Right atrium auricular region (tissue), 2 donors: ENCODE results near the gene ACAA2. TPM values are rescaled to one million over a fixed set of nuclear protein-coding genes. Genes with fewer than 3 reads are reported as not detected.

Source experiments
- DNase-seq: peaks from one replicate; pipeline ENCODE4 v3.0.0-alpha.2; 2019; ENCODE audit warnings: low spot score
- H3K27ac ChIP-seq, 2 donors: fragments of 200-600 bp; sonication (generic); 1 replicate in 1 of 2; 2 replicates in 1 of 2; pipeline ENCODE4 v1.5.1; 2016 to 2019
- H3K27me3 ChIP-seq, 2 donors: fragments of 200-600 bp; sonication (generic); one replicate each; pipeline versions ENCODE4 v1.5.1 to v1.6.0; 2017 to 2019
- H3K36me3 ChIP-seq: fragments of 200-600 bp; sonication (generic); one replicate; pipeline ENCODE4 v1.5.1; 2016
- H3K4me1 ChIP-seq, 2 donors: fragments of 200-600 bp; sonication (generic); one replicate each; pipeline versions ENCODE4 v1.5.1 to v1.6.0; 2017 to 2019
- H3K4me3 ChIP-seq, 2 donors: fragments of 200-600 bp; sonication (generic); 1 replicate in 1 of 2; 2 replicates in 1 of 2; pipeline ENCODE4 v1.5.1; 2017 to 2019; ENCODE audit warnings: mild to moderate bottlenecking in 1 of 2, moderate library complexity in 1 of 2
- H3K9me3 ChIP-seq, 2 donors: fragments of 200-600 bp; sonication (generic); one replicate each; pipeline ENCODE4 v1.5.1; 2019
- total RNA-seq, 2 donors: library from RNA; depleted of rRNA; stranded (reverse); fragments of >200 nt; gene quantifications; one replicate each; pipeline ENCODE4 v1.1.0, GENCODE V29; 2016
- TF ChIP-seq, protein P1 (sequence below), 2 donors: fragments of 200-600 bp; sonication (generic); IDR thresholded peaks; one replicate each; pipeline ENCODE4 v1.5.1; 2019; ENCODE audit warnings: antibody characterized with exemption in 2 of 2

ACAA2 gene
- total RNA-seq, 2 donors from 2014 or later: 115 to 149 TPM

- H3K36me3 ChIP-seq: no peaks in the 10 kb centered on the region
- no peaks in the 10 kb centered on the region for H3K9me3 ChIP-seq
- TF ChIP-seq, protein P1, sequence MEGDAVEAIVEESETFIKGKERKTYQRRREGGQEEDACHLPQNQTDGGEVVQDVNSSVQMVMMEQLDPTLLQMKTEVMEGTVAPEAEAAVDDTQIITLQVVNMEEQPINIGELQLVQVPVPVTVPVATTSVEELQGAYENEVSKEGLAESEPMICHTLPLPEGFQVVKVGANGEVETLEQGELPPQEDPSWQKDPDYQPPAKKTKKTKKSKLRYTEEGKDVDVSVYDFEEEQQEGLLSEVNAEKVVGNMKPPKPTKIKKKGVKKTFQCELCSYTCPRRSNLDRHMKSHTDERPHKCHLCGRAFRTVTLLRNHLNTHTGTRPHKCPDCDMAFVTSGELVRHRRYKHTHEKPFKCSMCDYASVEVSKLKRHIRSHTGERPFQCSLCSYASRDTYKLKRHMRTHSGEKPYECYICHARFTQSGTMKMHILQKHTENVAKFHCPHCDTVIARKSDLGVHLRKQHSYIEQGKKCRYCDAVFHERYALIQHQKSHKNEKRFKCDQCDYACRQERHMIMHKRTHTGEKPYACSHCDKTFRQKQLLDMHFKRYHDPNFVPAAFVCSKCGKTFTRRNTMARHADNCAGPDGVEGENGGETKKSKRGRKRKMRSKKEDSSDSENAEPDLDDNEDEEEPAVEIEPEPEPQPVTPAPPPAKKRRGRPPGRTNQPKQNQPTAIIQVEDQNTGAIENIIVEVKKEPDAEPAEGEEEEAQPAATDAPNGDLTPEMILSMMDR (IDR thresholded peaks at IDR 0.05): no peak
- peaks cover 0 to 9% of the 10 kb centered on the region in 2 donors for H3K4me1 ChIP-seq
- no peaks in the 10 kb centered on the region for H3K27me3 ChIP-seq
- H3K27ac ChIP-seq: no peak overlapping the region
- DNase-seq: peak; percentile 54
- no peak overlapping the region for H3K4me3 ChIP-seq
Observed at GRCh38 chr18:49853436-49853835, 40.1 kb upstream of the ACAA2 start.

GRCh38 chr18:49853011-49853410 is 39.7 kb upstream of the ACAA2 start:
- Histone ChIP-seq H3K36me3 (no peaks in the 10 kb centered on the region), H3K4me1 (peaks cover 0 to 9% of the 10 kb centered on the region in 2 donors), H3K27me3 (no peaks in the 10 kb centered on the region), H3K27ac (no peak overlapping the region), H3K9me3 (no peaks in the 10 kb centered on the region), H3K4me3 (no peak overlapping the region)
- TF ChIP-seq, protein P1 (IDR thresholded peaks at IDR 0.05): no peak
- DNase-seq: no peak

GRCh38 chr18:49851624-49852023 is 38.3 kb upstream of the ACAA2 start:
- TF ChIP-seq, protein P1 (IDR thresholded peaks at IDR 0.05): no peak
- Histone ChIP-seq H3K4me3 (no peak overlapping the region), H3K27ac (no peak overlapping the region), H3K36me3 (no peaks in the 10 kb centered on the region), H3K9me3 (no peaks in the 10 kb centered on the region), H3K27me3 (no peaks in the 10 kb centered on the region), H3K4me1 (peaks cover 0 to 9% of the 10 kb centered on the region in 2 donors)
- peak; percentile 49 for DNase-seq

DNA sequence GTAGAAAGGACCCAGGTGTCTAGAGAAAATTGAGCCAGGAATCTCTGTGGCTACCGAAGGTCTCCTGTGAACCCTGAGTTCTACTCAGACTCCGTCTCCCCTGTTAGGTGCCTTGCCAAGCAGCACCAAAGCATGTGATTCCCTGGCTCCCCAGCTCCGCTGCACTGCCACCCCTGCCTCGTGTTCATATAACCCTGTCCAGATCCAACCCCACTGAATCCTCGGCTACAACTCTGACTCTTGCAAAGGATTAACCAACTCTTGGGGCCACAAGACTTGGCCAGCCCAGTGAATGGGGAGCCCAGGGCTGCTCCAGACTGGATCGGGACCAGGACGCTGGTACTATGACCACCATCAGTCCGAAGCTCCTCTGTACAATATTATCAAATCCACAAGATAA is 37.3 kb upstream of the ACAA2 start:
- H3K4me3 ChIP-seq: no peak overlapping the region
- no peak overlapping the region for H3K27ac ChIP-seq
- H3K27me3 ChIP-seq: no peaks in the 10 kb centered on the region
- H3K9me3 ChIP-seq: no peaks in the 10 kb centered on the region
- peaks cover 0 to 16% of the 10 kb centered on the region in 2 donors for H3K4me1 ChIP-seq
- peak; percentile 54 for DNase-seq
- no peaks in the 10 kb centered on the region for H3K36me3 ChIP-seq
- TF ChIP-seq, protein P1 (IDR thresholded peaks at IDR 0.05): no peak

DNA sequence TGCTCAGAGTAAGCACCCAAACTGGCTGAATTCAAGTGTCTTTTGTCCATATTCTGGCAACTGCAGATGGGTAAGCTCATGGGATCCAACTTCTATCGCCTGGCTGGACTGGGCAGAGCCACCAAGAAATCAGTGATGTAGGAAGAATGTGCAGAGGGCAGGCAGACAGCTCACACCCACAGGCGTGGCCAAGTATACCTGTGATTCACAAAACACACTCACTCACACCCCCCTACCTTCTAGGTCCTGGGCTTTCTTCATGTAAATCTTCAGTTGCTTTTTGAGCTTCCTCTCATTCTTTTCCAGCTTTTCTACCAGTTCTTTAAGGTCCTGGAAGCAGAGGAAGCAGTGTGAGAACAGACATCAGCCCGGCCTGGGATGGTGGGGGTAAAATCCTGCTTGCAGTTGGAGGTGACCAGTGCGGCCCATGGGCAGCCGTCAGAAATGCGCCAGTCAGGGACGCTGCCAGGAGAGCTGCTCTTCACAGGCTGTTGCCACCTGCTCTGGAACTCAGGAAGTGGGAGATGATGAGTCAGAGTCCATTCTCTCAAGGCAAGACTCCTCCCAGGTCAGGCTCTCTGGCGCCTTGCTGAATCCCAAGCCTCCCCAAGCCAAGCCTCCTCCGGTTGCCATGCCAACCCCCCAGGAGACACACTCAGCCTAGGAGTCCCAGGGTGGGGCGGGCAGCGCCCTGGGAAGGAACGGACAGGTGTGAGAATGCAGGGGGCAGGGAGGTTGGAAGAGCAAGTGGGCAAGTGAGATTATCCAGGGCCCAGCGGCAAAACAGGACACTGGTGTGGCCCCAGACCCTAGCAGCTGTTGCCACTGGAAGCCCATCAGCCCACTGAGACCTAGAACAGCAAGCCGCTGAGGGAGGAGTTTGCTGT is 36.2 kb upstream of the ACAA2 start:
- no peaks in the 10 kb centered on the region for H3K36me3 ChIP-seq
- DNase-seq: peak; percentile 58
- H3K27me3 ChIP-seq: no peaks in the 10 kb centered on the region
- H3K9me3 ChIP-seq: no peaks in the 10 kb centered on the region
- TF ChIP-seq, protein P1 (IDR thresholded peaks at IDR 0.05): no peak
- no peak overlapping the region for H3K4me3 ChIP-seq
- H3K4me1 ChIP-seq: peaks cover 0 to 16% of the 10 kb centered on the region in 2 donors
- H3K27ac ChIP-seq: no peak overlapping the region
